HG02938 (cell line): ENCODE data around the gene CLSTN2.

ENCODE experiments used
- ATAC-seq: cut with Tn5 transposase; IDR thresholded peaks from one replicate; pipeline ENCODE4 v1.9.1; 2021; ENCODE audit warnings: mild to moderate bottlenecking, moderate library complexity; ENCODE audit not compliant: unreplicated experiment

Gene CLSTN2

GRCh38 chr3:140530131-140530530 is 595.1 kb downstream of the CLSTN2 start:
- no peak for ATAC-seq

- no peak for ATAC-seq
These were observed 595.6 kb downstream of the CLSTN2 start for GRCh38 chr3:140530603-140531002.

GRCh38 chr3:140532793-140533330 is 597.9 kb downstream of the CLSTN2 start:
- ATAC-seq, result no peak

GRCh38 chr3:140536926-140537726 is 602.1 kb downstream of the CLSTN2 start:
- ATAC-seq, result no peak

- no peak for ATAC-seq
These were observed 602.7 kb downstream of the CLSTN2 start for GRCh38 chr3:140537727-140538082.

- peak; percentile 90 for ATAC-seq
These were observed 605.3 kb downstream of the CLSTN2 start for GRCh38 chr3:140540262-140540661.

GRCh38 chr3:140541975-140542653 is 607.1 kb downstream of the CLSTN2 start:
- no peak for ATAC-seq

GRCh38 chr3:140545197-140545596 is 610.2 kb downstream of the CLSTN2 start:
- ATAC-seq, result no peak

GRCh38 chr3:140545756-140546155 is 610.8 kb downstream of the CLSTN2 start:
- ATAC-seq, result no peak

- no peak for ATAC-seq
These were observed 611.7 kb downstream of the CLSTN2 start for GRCh38 chr3:140546649-140547048.

GRCh38 chr3:140552403-140552802 is 617.4 kb downstream of the CLSTN2 start:
- ATAC-seq, result no peak

- ATAC-seq, result no peak
These were observed 617.9 kb downstream of the CLSTN2 start for GRCh38 chr3:140552898-140553297.

- no peak for ATAC-seq
These were observed 618.6 kb downstream of the CLSTN2 start for GRCh38 chr3:140553591-140553990.

GRCh38 chr3:140555666-140556065 is 620.7 kb downstream of the CLSTN2 start:
- no peak for ATAC-seq

GRCh38 chr3:140557476-140557875 is 622.5 kb downstream of the CLSTN2 start:
- no peak for ATAC-seq

- no peak for ATAC-seq
These were observed 624.6 kb downstream of the CLSTN2 start for GRCh38 chr3:140559546-140559945.

- ATAC-seq, result no peak
These were observed 628.3 kb downstream of the CLSTN2 start for GRCh38 chr3:140563206-140563760.

- ATAC-seq, result no peak
These were observed 633.1 kb downstream of the CLSTN2 start for GRCh38 chr3:140568131-140568530.

GRCh38 chr3:140568842-140569520 is 634.0 kb downstream of the CLSTN2 start:
- ATAC-seq, result no peak

- no peak for ATAC-seq
These were observed 635.6 kb downstream of the CLSTN2 start for GRCh38 chr3:140570602-140571001.

- no peak for ATAC-seq
These were observed 636.9 kb downstream of the CLSTN2 start for GRCh38 chr3:140571836-140572235.
